Upper lobe of left lung (tissue), 4 donors: ENCODE data around the gene BIVM.

Experiments used
- CTCF ChIP-seq, 6 experiments: fragments of 450-650 bp in 4 of 6; fragments of 200-600 bp in 2 of 6; sonication (generic) in 2 of 6; IDR thresholded peaks; one replicate each; pipeline ENCODE4 v1.5.1; 2016 to 2019; ENCODE audit warnings: antibody characterized with exemption in 6 of 6
- EP300 ChIP-seq, 4 donors: sonication (generic); formaldehyde crosslinking; IDR thresholded peaks; one replicate each; pipeline ENCODE4 v1.5.1; 2017; ENCODE audit warnings: antibody characterized with exemption in 4 of 4, control low read depth in 2 of 4
- POLR2A ChIP-seq, 4 donors: fragments of 450-650 bp; IDR thresholded peaks; one replicate each; pipeline ENCODE4 v1.5.1; 2016 to 2017; ENCODE audit warnings: antibody characterized with exemption in 4 of 4, mild to moderate bottlenecking in 2 of 4
- POLR2AphosphoS5 ChIP-seq, 2 donors: sonication (generic); formaldehyde crosslinking; IDR thresholded peaks; one replicate each; pipeline ENCODE4 v1.5.1; 2017; ENCODE audit warnings: antibody characterized with exemption in 2 of 2

DNA sequence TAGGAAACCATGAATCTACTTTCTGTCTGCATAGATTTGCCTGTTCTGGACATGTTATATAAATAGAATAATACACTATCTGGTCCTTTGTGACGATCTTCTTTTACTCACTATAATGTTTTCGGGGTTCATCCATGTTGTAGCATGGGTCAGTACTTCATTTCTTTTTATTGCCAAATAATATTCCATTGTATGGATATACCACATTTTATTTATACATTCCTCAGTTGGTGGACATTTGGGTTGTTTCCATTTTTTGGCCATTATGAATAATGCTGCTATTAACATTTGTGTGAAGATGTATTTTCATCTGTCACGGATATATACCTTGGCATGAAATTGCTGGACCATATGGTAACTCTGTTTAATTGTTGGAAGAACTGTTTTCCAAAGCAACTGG is 6.8 kb downstream of the BIVM start:
- TF ChIP-seq CTCF (IDR thresholded peaks at IDR 0.05) (no peak), POLR2A (IDR thresholded peaks at IDR 0.05) (no peak), POLR2AphosphoS5 (IDR thresholded peaks at IDR 0.05) (no peak), EP300 (IDR thresholded peaks at IDR 0.05) (no peak)
